ENCODE data around the gene ST3GAL4.
A peak's percentile ranks its signal among the peaks of the same experiment; 100 is the strongest.
"Not testable (repeated sequence)": the region's sequence is repeated elsewhere in the genome, so short reads cannot be mapped to it uniquely, and the experiment has no call there.

The ST3GAL4 gene

DNA sequence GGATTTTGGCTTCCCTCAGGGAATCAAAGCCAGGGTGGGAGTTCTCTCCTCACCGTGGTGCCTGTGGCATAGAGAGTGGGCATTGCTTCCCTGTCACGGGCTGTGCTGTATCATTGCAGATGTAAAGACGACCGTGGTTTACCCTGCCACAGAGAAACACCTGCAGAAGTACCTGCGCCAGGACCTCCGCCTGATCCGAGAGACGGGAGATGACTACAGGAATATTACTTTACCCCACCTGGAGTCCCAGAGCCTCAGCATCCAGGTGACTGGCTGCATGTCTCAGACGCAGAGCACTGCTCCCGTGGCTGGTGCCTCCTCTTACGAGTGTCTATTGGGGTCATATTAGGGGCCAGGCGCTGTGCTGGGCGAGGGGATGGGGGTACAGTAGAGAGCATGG is 24.2 kb upstream of the ST3GAL4 start:
- no peak for DNase-seq

- peak; percentile 57 for DNase-seq
These were observed 23.2 kb upstream of the ST3GAL4 start for GRCh38 chr11:126332221-126332711.

DNA sequence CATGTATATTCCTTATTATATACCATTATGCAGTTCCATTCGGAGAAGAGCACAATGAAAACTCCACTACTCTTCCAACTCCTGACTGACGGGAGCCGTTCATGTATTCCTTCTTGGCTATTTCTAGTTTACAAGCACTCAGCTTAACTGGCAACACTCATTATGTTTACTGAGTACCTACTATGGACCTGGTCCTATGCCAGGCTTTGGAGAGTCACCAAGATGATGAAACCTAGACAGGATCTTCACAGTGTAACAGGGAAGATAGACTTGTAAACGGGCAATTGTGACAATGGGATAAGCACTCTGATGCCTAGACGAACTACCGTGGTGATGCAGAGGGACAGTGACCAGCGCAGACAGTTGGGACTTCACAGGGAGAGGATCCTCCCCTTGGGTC is 22.3 kb upstream of the ST3GAL4 start:
- DNase-seq = no peak

DNA sequence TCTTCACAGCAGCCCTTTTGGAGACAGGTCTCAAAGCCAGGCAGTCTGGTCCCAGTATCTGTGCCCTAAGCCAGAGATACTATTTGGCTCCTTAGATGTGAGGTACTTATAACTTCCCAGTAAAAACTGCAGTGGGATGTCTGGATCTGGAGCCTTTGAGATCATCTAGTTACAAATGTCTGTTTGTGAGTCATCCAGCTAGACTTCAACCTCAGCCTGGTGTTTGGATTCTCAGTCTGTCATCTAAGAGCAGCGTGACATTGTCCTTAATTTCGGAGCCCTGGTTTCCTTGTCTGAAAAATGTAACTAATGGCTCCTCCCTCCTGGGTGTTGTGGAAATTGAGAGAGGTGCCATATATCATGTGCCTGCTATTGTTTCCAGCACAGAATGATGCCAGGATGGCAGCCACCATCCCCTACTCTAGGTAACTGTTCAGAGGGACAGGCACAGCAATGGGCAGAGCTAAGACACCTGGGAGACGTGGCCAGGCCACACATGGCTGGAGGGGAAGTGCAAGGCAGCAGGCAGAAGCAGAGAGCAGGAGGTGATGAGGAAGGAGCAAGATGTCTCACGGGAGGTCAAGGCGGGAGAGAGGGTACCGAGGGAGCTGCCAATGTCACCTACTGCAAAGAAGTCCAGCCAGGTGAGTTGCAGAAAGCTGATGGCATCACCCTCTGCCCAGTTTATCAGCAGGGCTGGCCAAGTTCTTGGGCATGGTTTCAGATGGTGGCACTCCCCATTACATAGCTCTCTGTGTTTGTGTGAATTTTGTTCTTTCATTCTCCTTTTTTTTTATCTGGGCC is 20.6 kb upstream of the ST3GAL4 start:
- no peak for DNase-seq

GRCh38 chr11:126335463-126335760 is 20.1 kb upstream of the ST3GAL4 start:
- no peak for DNase-seq

DNA sequence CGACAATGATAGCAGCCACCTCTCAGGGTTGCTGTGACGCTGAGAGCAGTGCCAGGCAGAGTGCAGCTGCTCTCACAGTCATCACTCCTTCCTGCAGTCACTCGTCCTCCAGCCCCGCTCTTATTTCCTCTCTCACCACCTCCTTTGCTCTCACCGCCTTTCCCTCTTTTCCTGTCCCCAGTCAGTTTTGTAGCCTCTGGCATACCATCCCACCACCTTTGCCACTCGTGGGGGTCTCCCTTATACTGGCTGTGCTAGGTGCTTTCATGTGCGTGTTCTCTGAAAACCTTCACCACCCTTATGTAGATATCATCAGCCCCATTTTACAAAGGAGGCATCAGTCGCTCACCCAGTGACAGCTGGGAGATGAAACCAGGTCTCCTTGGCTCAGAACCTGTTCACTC is 19.3 kb upstream of the ST3GAL4 start:
- no peak for DNase-seq

GRCh38 chr11:126336671-126337101 is 18.8 kb upstream of the ST3GAL4 start:
- no peak for DNase-seq

DNA sequence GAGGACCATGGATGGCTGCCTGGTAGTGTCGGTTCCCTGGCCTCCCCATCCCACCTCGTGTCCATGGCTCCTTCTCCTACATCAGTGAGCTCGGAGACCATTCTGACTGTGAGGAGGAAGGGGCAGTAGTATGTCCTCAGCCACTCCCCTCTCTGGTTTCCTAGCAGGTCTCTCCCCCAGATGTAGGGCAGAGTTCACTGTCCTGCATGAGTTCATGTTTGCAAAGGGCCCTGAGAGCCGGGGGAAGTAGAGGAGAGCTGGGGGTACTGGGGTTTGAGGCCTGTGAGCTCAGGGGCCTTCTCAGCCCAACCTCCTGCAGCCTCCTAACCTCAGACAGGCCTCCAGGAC is 18.4 kb upstream of the ST3GAL4 start:
- DNase-seq = no peak

DNA sequence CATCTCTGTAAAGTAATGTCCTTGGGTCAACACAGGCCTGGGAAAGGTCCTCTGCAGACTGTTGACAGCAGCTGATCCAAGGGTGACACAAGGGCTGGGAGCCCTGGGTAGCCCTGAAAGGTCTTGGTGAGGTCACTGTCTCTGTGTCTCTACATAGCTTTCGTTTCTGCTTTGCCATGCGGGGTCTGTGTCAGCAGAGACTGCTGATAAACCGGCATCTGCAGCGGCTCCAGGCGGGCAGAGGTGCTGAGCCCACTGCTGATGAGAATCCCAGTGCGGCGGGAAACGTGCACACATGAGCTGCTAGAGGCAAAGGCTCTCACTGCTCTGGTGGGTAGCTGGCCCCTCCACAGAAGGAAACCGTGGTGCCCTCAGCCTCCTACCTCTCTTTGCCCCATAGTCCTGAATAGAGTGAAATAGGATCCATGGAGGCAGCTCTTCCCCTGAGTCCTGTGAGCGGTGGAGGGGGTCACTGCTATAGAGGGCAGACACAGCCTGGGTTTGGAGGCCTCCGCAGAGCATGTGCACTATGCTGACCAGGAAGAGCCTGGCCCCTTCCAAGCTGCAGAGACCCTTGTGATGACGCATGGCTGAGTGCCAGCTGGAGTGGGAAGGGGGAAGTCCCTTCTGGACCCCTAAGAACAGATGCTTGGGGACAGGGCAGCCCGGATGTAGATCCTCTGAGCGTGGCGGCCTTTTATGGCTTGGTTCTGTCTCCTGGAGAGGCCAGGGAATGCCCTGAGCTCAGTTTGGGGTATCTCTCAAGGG is 17.8 kb upstream of the ST3GAL4 start:
- no peak for DNase-seq

GRCh38 chr11:126338346-126339055 is 17.0 kb upstream of the ST3GAL4 start:
- no peak for DNase-seq

GRCh38 chr11:126339073-126339862 is 16.2 kb upstream of the ST3GAL4 start:
- DNase-seq = no peak

DNA sequence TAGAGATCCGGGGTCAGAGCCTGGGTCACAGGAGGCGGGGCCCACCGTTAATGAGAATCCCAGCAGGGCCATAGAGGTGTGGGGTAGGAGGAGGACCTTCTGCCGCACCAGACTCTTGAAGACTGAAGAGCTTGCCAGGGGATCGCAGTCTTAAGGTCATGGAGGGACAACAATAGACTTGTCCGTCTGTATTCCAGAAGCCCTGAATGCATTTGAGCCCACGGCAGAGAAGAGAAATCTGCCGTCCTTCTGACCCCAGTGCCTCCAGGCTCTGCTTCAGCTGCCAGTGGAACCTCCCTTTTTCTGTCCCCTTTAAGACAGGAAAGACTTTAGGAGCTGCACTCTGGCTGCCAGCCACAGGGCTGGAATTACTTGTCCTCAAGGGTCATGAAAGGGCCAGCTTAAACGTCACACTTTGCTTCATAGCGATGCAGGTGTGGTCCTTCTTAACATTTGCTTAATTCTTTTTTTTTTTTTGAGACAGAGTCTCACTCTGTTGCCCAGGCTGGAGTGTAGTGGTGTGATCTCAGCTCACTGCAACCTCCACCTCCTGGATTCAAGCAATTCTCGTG is 15.5 kb upstream of the ST3GAL4 start:
- peak; percentile 82 for DNase-seq

DNA sequence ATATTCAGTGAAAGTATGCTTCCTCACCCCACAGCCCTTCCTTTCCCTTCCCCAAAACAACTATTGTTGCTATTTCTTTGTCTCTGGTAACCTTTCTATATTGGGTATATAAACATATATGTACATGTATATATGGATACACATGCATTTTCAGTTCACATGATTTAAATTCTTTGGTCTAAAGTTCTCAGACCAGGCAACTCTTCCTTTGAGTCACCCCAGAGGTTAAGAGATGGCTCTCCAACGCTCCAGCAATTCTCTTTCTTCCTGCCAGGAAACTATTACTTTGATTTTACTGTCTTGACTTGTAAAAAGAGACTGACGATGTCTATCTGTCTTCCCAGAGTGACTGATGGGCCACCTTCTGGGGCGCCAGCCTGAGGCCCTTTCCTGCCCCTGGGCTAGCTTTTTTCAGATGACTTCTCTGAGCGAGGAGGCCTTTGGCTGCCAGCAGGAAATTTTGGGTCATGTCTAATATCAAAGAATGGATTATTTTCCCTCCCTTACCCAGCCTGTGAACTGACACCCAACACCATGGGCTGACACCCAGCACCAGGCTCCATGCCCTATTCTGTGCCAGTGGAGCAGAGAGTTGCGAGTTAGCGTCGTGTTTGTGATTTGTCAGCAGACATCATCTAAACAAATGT is 14.4 kb upstream of the ST3GAL4 start:
- DNase-seq = no peak

DNA sequence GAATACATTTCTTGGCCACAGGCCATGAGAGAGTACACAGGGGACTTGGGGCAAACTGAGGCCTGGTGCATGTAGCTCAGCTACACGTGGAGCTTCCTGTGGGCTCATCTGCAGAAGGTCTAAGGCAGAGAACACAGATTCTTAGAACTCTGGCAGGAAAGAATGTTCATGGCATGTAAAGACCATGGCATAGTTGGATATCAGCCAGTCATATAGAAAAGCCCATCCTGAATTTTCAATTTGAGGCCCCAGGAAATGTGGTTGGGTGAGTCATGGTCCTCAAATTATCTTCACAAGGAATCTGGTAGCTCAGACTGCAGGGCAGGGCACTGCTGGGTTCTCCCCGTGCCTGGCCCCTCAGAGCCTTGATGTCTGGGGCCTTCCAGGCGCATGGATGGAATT is 13.7 kb upstream of the ST3GAL4 start:
- DNase-seq = no peak

GRCh38 chr11:126343051-126343450 is 12.4 kb upstream of the ST3GAL4 start:
- no peak for DNase-seq

GRCh38 chr11:126344141-126345080 is 11.1 kb upstream of the ST3GAL4 start:
- DNase-seq = no peak

DNA sequence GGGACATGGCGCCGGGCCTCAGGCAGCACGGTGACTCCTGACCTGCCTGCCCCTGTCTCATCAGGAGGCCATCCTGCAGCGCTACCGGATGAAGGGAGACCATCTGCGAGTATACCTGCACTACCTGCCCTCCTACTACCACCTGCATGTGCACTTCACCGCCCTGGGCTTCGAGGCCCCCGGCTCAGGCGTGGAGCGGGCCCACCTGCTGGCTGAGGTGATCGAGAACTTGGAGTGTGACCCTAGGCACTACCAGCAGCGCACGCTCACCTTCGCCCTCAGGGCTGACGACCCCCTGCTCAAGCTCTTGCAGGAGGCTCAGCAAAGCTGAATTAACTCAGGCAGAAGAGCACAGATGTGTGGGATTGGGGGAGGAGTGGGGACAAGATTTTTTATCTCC is 10.2 kb upstream of the ST3GAL4 start:
- no peak for DNase-seq

DNA sequence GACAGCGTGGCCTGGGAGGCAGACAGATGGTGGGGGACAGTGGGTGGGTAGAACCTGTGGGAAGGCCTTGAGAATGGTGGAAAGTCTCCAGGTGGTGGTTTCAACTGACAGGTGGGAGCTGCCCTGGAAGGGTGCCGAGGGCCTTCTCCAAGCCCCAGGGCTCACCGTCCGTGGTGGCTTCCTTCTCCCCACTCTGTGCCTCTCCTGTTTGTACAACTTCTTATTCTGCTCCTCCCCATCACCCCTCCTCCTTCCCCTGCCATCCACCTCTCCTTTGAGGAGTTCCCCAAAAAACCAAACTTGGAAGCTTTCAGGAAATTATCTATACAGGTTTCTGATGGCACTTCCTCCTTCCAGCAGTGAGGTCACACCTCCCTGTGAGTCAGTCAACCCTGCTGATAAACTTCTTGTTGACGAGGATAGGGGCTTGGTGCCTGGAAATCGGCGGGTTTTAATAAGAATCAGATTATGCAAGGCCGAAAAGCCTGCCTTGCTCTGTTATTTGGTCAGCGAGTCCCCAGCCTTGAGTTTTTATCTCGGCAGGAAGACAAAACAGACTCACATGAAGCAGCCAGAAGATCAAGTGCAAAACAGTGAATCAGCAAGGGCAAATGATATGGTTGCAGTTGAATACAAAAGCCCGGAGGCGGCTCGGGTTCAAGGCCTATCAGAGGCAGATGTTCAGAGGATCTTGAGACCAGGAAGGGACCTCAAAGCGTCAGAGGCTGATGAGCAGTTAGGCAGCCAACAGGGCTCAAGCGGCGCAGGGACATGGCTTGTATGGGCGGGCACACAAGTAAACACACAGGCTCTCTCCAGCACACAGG is 9.5 kb upstream of the ST3GAL4 start:
- DNase-seq = no peak

GRCh38 chr11:126346586-126346940 is 8.9 kb upstream of the ST3GAL4 start:
- DNase-seq = no peak

GRCh38 chr11:126346946-126347345 is 8.5 kb upstream of the ST3GAL4 start:
- not testable (repeated sequence) for DNase-seq

Measured in right hindlimb (tissue), 1 donor.